SW480 (cell line): Measurements from ENCODE around the gene ATXN1.

Experiments used
- DNase-seq: peaks from one replicate; pipeline ENCODE4 v3.0.0-alpha.2; 2016; ENCODE audit warnings: low spot score

The ATXN1 gene

DNA sequence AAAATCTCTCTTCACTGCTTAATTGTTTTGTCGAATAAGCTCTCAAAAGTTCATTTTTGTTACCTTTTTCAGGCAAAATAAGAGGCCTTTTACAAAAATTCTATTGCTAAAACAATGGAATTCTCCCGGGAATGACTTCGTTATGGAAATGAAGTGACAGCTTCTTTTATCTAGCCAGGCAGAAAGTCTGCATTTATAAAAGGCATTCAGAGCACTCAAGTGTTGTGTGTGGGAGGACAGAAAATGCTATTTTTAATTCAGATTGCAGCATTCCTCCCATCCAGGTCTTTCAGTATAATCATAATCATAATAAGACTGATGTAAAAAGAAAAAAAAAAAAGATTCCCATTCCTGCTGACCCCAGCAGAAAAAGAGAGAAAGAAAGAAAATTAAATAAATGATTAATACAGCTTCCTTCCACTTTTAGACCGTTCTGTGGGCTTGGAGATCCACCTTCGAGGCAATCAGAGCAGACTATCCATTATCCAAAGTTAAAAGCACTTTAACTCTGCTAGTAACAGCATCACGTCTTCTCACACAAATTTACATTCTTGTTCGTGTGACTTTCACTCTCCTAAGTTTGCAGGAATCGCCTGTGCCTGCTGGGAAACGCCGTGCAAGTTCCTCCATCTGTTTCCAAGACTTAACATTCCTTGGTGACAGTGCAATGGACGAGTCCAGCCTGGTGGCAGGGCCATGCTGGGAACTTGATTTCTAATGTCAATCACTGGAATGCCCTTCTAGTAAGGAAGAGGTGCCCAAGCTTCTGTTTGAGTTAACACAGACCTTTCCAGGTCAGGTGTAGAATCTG, 264.1 kb downstream of the ATXN1 start:
- DNase-seq = no peak

GRCh38 chr6:16496210-16496609, 265.1 kb downstream of the ATXN1 start:
- DNase-seq = peak; percentile 88

DNA sequence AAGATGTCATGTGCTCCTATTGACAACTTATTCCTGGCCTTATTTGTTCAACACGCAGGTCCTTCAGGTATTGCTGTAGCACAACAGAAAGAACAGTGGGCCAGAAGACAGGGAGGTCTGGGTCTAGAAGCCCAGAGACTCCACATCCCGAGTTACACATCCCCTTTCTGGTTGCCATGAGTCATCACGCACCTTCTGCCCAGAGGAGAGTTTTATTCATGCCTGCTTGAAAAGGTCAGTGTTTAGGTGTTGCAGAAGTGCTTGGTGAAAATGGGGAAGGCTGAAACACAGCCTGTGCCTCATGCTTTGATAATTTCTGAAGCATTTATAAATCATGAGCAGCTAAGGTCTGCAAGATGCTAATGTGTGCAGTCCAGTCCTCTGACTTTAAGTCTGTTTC, 266.5 kb downstream of the ATXN1 start:
- DNase-seq = peak; percentile 62

DNA sequence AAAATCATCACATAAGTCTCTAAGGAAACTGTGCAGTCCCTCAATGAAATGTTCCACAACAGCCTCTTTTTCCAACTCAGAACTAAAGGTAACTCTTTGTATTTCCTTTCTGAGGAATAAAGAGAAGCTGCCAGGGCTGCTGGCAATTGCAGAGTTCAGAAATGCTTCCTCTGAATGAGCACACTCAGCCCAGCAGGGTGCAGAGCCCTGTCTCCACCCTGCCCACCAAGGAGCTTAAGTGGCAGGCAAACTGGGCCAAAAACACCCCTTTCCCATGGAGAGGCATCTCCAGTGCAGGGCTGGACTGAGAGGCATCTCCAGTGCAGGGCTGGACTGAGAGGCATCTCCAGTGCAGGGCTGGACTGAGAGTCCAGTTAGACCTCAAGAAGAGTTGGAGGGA, 267.5 kb downstream of the ATXN1 start:
- DNase-seq = no peak

DNA sequence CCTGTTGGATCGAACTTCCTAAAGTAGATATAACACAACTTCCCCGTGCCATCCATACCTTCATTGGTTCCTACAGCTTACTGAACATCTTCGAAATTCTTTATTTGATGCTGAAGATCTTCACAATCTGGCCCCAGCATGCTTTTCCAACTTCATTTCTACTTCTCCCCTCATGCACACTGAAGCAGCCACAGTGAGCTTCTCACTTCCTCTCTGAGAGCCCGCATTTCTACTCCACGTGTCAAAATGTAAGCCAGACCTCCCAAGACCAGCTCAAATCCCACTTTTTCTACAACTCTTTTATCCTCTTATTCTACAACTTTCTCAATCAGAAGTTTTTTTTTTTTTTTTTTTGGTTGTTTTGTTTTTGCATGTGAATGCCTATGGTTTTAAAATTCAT, 268.1 kb downstream of the ATXN1 start:
- DNase-seq = no peak

DNA sequence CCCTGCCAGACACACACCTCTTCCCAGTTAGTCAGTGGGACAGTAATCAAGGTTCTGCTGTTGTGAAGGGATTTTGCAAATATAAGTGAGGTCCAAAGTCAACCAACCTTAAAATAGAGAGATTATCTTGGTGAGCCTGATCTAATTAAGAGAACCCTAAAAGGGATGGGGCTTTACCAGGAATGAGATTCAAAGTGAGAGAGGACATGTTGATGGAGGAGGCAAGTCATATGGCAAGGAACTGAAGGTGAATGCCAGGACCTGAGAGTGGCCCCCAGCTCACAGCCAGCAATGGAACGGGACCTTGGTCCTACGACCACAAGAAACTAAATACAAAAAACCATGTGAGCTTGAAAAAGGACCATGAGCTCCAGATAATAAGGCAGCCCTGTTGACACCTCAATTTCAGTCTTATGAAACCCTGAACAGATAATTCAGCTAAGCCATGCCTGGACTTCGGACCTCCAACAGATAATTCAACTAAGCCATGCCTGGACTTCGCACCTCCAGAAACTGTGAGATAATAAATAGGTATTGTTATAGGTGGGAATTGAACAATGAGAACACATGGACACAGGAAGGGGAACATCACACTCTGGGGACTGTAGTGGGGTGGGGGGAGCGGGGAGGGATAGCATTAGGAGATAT, 269.5 kb downstream of the ATXN1 start:
- no peak for DNase-seq

GRCh38 chr6:16490616-16491015, 270.6 kb downstream of the ATXN1 start:
- DNase-seq = no peak

DNA sequence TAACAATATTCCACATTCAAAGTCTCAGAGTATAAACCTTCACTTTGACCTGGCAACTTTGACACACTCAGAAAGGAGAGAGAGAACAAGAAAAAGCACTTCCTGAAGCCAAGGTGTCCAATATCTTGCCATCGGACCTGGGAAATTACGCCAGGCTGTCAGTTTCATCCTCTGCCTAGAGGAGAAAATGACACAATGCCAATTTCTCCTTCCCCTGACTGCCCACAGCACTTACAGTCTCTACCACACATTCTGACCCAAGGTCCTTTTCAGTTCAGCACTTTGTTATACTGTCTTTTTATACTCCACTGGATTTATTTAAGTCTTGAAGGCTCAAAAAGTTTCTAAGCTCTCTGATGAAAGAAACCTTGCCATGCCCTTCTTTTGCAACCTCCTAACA, 272.4 kb downstream of the ATXN1 start:
- no peak for DNase-seq

- DNase-seq = no peak
Observed at GRCh38 chr6:16487996-16488674, 273.1 kb downstream of the ATXN1 start.

- DNase-seq = no peak
Observed at GRCh38 chr6:16486661-16487060, 274.6 kb downstream of the ATXN1 start.

DNA sequence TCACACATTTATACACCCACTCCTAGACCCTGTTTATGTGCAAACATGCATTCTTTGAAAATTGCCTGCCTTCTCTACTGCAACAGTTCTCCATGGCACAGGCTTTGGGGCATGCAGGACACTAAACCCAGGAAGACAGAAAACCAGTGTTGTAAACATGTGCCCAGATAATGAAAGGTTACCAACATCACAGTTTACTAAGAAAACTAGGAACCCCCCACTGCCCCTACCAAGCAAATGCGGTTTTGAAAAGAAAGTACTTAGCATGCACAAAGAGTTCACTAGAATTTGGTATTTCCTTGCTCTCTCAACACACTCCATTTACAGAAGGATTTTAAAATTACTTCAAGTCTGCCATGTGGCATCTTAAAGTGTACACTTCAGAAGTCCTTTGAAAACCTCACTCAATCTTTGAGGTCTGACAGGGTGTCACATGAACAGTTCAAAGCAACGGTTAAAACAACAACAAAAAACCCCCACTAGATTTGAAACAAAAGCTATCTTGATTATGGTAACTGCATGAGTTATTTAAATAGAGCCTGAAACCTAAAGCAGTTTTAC, 277.9 kb downstream of the ATXN1 start:
- no peak for DNase-seq

DNA sequence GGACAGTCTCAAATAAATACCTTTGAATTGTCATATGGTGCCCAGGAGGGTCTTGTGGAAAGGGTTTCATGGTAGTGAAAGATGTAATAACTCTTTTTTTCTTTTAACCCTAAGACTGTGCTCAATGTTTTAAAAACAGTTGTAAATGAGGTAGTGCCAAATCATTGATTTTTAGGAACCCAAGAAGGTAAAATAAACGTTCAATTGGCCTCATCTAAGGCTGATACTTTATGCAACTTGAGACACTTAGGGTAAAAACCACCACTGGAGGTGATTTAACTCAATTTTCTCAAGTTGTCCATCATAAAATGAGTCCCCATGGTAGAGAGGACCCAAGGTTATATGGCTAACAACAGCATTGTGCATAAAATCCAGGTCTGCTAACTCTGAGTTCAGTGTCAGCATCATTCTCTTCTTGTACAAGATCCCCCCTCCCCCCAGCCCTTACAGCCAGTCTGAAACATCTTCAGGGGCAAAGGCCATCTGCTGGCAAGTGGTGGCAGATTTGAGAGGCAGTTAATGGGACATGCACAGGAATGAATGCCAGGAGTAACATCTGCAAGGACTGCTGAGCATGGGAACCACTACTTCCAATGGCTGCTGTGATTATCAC, 278.5 kb downstream of the ATXN1 start:
- no peak for DNase-seq

DNA sequence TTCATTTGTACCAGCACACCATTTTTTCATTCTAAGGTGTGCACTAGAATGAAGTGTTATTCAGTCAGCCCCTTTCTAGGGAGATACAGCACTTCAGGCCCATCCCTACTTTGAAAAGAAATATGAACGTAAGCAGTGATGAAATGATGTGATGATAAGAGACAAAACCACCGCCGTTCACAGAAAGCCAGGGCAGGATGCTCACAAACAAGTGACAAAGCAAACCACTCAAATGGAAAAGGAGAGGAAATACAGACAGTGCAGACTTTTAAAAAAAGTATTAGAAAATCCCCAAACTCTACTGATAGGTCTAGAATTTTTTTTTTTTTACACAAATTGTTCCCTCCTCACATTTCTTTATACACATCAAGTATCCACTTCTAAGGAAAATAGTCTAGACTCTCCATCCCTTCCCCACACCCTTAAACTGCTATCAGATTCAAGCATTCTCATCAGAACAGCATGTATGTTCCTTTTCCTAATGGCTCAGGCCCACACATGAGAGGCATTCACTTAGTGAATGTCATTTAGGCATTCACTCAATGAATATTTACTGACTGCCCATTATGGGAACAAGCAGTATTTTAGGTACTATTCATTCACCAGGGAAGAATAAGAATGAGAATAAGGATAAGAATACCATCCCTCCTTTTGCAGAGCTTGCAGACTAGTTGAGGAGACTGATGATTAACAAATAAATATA, 279.4 kb downstream of the ATXN1 start:
- DNase-seq = no peak

DNA sequence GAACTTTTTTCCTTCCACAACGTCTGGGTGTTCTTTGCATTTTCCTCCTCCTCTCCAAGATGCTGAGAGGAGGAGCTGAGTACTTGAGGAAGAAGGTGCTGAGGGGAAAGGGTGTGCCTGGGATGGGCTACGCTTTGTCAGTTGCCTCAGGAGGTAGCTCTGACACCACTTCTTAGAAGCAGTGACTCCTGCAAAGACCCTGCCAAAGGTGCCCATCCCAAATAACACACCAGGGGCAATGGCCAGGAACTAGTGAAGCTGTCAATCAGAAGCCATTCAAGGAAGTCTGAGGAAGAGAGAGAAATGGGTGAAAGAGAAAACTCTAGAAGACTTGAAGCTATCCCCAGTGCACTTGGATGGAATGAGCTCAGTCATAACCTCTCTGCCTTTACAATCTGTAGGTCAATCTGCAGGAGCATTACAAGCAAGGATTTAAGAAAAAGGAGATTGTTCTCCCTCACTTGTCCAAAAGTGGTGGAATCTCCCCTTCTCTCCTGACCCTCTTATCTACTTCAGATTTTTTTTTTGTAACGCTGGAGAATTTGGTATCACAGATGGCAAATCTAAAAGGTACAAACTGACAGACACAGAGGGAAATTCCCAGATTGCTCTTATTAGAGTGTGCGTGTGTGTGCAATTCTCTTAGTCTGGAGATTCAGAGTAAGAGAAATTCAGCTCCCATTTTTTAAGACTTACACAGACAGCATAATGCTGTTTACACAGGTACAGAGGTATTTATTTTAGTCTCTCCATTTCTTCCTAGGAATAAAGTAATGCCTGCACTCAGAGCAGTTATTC, 280.3 kb downstream of the ATXN1 start:
- DNase-seq = no peak

GRCh38 chr6:16477367-16478149, 283.7 kb downstream of the ATXN1 start:
- no peak for DNase-seq

- no peak for DNase-seq
Observed at GRCh38 chr6:16476861-16477260, 284.4 kb downstream of the ATXN1 start.

- no peak for DNase-seq
Observed at GRCh38 chr6:16475494-16475781, 285.8 kb downstream of the ATXN1 start.

DNA sequence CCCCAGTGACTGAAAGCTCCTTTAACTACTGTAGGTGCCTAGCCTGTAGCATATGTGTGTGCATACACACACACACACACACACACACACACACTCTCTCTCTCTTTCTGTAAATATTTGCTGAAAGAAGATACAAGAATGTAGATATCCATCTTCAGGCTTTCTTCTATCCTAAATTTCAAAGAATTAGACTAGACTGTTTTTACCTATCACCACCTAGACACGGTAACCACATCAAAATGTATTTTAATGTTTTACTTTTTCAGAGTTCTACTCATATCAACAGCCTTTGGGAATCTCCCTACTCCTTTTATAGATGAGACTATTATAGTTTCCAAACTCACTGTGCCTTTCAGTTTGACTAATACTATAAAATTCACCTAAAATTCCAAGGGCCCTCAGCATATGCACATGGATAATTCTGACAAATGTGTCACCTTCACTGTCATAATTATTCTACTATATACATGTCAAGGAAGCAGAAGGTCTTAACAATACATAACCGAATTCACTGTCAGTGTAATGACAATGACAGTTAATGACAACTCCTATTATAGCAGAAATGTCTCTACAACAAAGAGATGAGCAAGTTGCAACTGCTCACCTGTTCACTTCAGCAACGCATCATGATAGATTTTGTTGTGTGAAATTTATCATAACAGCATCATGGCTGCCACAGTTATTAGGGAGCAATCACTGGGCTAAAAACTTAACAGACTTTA, 286.3 kb downstream of the ATXN1 start:
- DNase-seq = no peak

DNA sequence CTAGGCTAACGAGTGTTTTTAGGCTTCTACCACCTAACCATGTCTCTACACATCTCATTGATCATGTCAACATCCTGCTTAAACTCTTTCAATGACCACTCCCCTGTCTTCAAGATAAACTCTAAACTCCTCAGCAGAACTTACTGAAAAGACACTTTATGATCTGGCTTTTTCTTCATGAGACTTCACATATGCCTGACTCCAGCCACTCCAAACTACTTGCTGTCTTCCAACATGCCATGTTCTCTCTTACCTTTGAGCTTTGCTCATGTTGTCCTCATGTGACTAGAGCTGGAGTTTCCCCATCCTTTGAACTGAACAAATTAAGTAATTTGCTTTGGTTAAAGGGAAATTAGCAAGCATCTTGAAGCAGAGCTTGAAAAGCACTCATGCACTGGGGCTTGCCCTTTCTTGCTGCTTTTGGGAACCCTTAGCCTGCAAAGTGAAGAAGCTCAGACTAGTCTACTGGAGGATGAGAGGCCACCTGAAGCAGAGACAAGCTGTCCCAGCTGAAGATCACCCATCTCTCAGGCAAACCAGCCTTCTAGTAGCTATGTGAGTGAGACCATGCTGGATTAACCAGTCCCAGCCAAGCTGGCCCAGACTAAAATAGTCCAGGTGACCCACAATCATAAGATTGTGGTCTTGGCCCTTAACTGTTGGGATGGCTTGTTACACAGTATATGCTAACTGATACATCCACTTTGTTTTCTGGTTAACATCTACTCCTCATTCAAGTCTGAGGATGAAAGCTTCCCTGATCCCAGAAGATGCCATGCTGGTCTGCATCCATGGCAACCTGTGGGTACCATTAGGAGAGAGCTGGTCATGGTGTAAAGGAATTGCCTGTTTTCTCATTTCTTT, 287.1 kb downstream of the ATXN1 start:
- DNase-seq = no peak
